Testis (tissue), 3 donors: ENCODE results near the gene ABCG1. TPM values are rescaled to one million over a fixed set of nuclear protein-coding genes. Genes with fewer than 3 reads are reported as not detected.

Experiments used
- DNase-seq: peaks from one replicate; pipeline ENCODE4 v3.0.0-alpha.2; 2019
- H3K27ac ChIP-seq, 2 donors: fragments of 200-600 bp; sonication (generic); one replicate each; pipeline ENCODE4 v1.5.1; 2019
- H3K27me3 ChIP-seq: fragments of 200-600 bp; sonication (generic); one replicate; pipeline ENCODE4 v1.5.1; 2019
- H3K36me3 ChIP-seq: fragments of 200-600 bp; sonication (generic); one replicate; pipeline ENCODE4 v1.5.1; 2017; ENCODE audit warnings: low read depth; ENCODE audit errors: missing control alignments
- H3K4me1 ChIP-seq: fragments of 200-600 bp; sonication (generic); one replicate; pipeline ENCODE4 v1.5.1; 2019
- H3K4me3 ChIP-seq, 2 donors: fragments of 200-600 bp; sonication (generic); one replicate each; pipeline ENCODE4 v1.5.1; 2017 to 2019
- H3K9me3 ChIP-seq: fragments of 200-600 bp; sonication (generic); one replicate; pipeline ENCODE4 v1.5.1; 2017
- POLR2A ChIP-seq: fragments of 450-650 bp; IDR thresholded peaks from one replicate; pipeline ENCODE4 v1.6.1; 2017; ENCODE audit warnings: antibody characterized with exemption, mild to moderate bottlenecking, moderate library complexity
- whole genome bisulfite sequencing, 2 donors: methylation state at CpG; one replicate each; pipeline ENCODE4 v1.1.5; 2018; 5-methylcytosine and 5-hydroxymethylcytosine counted together
- intact Hi-C: fragments of 100-400 bp; cut with DNase I; formaldehyde crosslinking; loops from one replicate; pipeline ENCODE4 v1.15.1; 2023; ENCODE audit warnings: low total_unique reads
- polyA plus RNA-seq: library from polyadenylated mRNA; stranded (reverse); fragments of 350-450 nt; fragmentation: Illumina TruSeq; extraction: RNeasy Lipid Tissue Mini Kit (QIAGEN cat#74804); gene quantifications from one replicate; pipeline ENCODE4 v1.2.3, GENCODE V29; 2014; ENCODE audit warnings: low read depth, low replicate concordance; ENCODE audit not compliant: insufficient read depth
- total RNA-seq, 2 donors: library from RNA; depleted of rRNA; stranded (reverse); fragments of >200 nt; gene quantifications; one replicate each; pipeline ENCODE4 v1.2.3, GENCODE V29; 2016
- TF ChIP-seq, protein P1 (sequence below), 3 experiments: fragments of 450-650 bp in 2 of 3; fragments of 200-600 bp in 1 of 3; sonication (generic) in 1 of 3; IDR thresholded peaks; one replicate each; pipeline ENCODE4 v1.5.1; 2016 to 2019; ENCODE audit warnings: antibody characterized with exemption in 3 of 3, mild to moderate bottlenecking in 2 of 3, moderate library complexity in 1 of 3

The ABCG1 gene
- total and polyA plus RNA-seq, 3 donors from 2014 or later = 4.6 to 5.9 (median 5.1) TPM

DNA sequence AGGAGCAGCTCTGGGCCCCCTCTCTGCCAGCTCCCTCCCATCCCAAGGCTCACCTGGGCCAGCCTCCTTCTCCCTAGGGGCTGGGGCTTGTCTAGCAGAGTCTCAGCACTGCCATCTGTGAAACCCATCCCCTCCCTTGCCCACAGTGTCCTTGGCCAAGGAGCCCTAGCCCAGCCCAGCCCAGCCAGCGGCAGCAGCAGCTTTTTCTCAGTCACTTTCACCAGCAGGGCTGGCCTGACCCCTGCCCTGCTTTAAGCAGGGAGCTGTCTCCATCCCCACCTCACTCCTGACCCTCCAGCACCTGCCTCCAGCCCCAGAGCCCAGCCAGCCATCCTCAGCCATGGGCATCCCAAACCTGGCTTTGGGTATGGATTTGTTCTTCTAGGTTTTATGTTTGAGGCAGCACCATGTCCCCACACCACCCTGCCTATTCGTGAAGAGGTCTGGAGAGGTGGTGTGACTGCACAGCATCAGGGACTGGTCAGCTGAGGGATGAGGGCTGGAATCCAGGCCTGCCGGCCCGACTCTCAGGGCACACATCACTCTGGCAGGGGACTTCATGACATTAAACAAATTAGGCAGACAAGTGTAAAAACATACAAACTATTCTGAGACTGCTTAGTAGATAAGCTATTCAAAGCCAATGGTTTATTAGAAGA is 36.1 kb upstream of the ABCG1 start:
- TF ChIP-seq, protein P1, sequence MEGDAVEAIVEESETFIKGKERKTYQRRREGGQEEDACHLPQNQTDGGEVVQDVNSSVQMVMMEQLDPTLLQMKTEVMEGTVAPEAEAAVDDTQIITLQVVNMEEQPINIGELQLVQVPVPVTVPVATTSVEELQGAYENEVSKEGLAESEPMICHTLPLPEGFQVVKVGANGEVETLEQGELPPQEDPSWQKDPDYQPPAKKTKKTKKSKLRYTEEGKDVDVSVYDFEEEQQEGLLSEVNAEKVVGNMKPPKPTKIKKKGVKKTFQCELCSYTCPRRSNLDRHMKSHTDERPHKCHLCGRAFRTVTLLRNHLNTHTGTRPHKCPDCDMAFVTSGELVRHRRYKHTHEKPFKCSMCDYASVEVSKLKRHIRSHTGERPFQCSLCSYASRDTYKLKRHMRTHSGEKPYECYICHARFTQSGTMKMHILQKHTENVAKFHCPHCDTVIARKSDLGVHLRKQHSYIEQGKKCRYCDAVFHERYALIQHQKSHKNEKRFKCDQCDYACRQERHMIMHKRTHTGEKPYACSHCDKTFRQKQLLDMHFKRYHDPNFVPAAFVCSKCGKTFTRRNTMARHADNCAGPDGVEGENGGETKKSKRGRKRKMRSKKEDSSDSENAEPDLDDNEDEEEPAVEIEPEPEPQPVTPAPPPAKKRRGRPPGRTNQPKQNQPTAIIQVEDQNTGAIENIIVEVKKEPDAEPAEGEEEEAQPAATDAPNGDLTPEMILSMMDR (IDR thresholded peaks at IDR 0.05) = no peak
- no peak for TF ChIP-seq POLR2A
- DNase-seq = no peak
- intact Hi-C loops = no loop called here
- Histone ChIP-seq H3K27me3 (no peaks in the 10 kb centered on the region), H3K9me3 (no peaks in the 10 kb centered on the region), H3K4me3 (no peak overlapping the region), H3K36me3 (no peaks in the 10 kb centered on the region), H3K4me1 (no peaks in the 10 kb centered on the region), H3K27ac (no peak overlapping the region)
- 75 to 81% methylated on average over 4 of the region's 4 CpGs for WGBS, 2 donors

DNA sequence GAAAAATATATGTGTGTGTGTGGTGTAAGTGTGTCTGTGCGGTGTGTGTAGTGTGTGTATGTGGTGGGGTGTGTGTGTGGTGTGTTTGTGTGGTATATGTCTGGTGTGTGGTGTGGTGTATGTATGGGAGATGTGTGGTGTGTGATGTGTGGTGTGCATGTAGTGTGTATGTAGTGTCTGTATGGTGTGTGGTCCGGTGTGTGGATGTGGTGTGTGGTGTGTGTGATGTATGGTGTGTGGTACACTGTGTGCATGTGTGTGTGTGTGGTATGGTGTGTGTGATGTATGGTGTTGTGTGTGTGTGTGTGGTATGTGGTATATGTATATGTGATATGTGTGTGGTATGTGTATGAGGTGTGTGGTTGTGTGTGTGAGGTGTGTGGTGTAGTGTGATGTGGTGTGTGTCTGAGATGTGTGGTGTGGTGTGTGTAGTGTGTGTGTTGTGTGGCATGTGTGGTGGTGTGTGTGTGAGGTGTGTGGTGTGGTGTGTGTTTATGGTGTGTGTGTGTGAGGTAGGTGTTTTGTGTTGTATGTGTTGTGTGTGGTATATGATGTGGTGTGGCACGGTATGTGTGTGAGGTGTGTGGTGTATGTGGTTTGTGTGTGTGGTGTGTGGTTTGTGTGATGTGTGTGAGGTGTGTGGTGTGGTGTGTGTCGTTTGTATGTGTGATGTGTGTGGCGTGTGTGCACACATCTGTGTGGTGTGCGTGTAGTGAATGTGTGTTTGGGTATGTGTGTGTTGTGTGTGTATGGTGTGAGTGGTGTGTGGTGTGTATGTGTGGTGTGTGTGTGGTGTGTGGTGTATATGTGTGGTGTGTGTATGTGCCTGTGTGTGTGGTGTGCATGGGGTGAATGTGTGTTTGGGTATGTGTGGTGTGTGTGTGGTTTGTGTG is 35.3 kb upstream of the ABCG1 start:
- no peaks in the 10 kb centered on the region for H3K9me3 ChIP-seq
- 90 to 97% methylated on average over 6 of the region's 6 CpGs for WGBS, 2 donors
- no peaks in the 10 kb centered on the region for H3K36me3 ChIP-seq
- no peaks in the 10 kb centered on the region for H3K4me1 ChIP-seq
- intact Hi-C loops = no loop called here
- no peak for DNase-seq
- H3K4me3 ChIP-seq = no peak overlapping the region
- H3K27me3 ChIP-seq = no peaks in the 10 kb centered on the region
- no peak overlapping the region for H3K27ac ChIP-seq
- TF ChIP-seq POLR2A = no peak
- TF ChIP-seq, protein P1 (IDR thresholded peaks at IDR 0.05) = no peak

- 65 to 73% methylated on average over 2 of the region's 2 CpGs for WGBS, 2 donors
- intact Hi-C loops = no loop called here
- Histone ChIP-seq H3K27me3 (no peaks in the 10 kb centered on the region), H3K4me1 (no peaks in the 10 kb centered on the region), H3K36me3 (no peaks in the 10 kb centered on the region), H3K4me3 (no peak overlapping the region), H3K9me3 (no peaks in the 10 kb centered on the region), H3K27ac (no peak overlapping the region)
- DNase-seq = no peak
- TF ChIP-seq POLR2A = no peak
- TF ChIP-seq, protein P1 (IDR thresholded peaks at IDR 0.05) = no peak
These were observed 32.3 kb upstream of the ABCG1 start for GRCh38 chr21:42186591-42186990.

- DNase-seq = peak; percentile 34
- intact Hi-C loops = no loop called here
- Histone ChIP-seq H3K4me3 (no peak overlapping the region), H3K9me3 (no peaks in the 10 kb centered on the region), H3K27me3 (no peaks in the 10 kb centered on the region), H3K36me3 (no peaks in the 10 kb centered on the region), H3K4me1 (no peaks in the 10 kb centered on the region), H3K27ac (no peak overlapping the region)
- TF ChIP-seq, protein P1 (IDR thresholded peaks at IDR 0.05) = no peak
- TF ChIP-seq POLR2A = no peak
- 66 to 73% methylated on average over 8 of the region's 8 CpGs for WGBS, 2 donors
These were observed 30.8 kb upstream of the ABCG1 start for GRCh38 chr21:42187976-42188653.
